ENCODE results near the gene UBR2. TPM values are rescaled to one million over a fixed set of nuclear protein-coding genes. Genes with fewer than 3 reads are reported as not detected.
"Not testable (repeated sequence)": the region's sequence is repeated elsewhere in the genome, so short reads cannot be mapped to it uniquely, and the experiment has no call there.

Gene UBR2
- total and polyA plus RNA-seq, 9 donors: 10.2 to 29.2 (median 23.7) TPM

GRCh38 chr6:42565823-42566613 lies 2.2 kb downstream of the UBR2 start:
- WGBS, 3 donors: 58 to 74% (median 58%) methylated on average over 15 of the region's 15 CpGs
- Histone ChIP-seq H3K27me3 (no peaks in the 10 kb centered on the region), H3K9me3 (no peaks in the 10 kb centered on the region), H3K27ac (peak overlapping the region in 1 of 2 donors; percentile 88), H3K36me3 (no peaks in the 10 kb centered on the region), H3K4me3 (peak overlapping the region; percentile 92), H3K4me1 (ENCODE audit: insufficient read depth) (peaks cover 1% of the 10 kb centered on the region)
- TF ChIP-seq POLR2A (IDR thresholded peaks at IDR 0.05) (no peak), EP300 (IDR thresholded peaks at IDR 0.05) (no peak), CTCF (IDR thresholded peaks at IDR 0.05) (no peak)
- intact Hi-C loops (cut with DNase I): no loop called here
- no peak for DNase-seq

DNA sequence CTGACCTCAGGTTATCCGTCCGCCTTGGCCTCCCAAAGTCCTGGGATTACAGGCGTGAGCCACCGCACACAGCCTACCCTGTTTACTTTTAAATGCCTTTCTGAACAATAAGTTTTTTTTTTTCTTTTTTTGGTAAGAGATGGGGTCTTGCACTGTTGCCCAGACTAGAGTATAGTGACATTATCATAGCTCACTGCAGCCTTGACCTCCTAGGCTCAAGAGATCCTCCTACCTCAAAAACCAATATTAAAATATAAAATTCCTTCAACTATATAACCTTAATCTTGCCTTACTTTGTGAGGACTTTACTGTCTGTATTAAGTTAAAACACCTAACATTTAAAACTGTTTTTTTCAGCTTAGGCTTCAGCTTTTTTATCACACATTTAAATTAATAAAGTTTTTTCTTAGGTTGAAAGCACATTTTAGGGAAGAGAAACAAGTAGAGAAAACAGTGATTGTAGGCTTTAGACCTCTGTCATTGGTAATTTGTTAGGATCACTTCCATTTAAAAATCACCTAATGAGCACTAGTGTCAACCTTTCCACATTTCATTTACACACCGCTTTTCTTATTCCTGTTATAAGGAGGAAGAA lies 2.9 kb downstream of the UBR2 start:
- Histone ChIP-seq H3K27ac (no peak overlapping the region), H3K4me3 (no peak overlapping the region), H3K9me3 (no peaks in the 10 kb centered on the region), H3K27me3 (no peaks in the 10 kb centered on the region), H3K4me1 (ENCODE audit: insufficient read depth) (peaks cover 3% of the 10 kb centered on the region), H3K36me3 (no peaks in the 10 kb centered on the region)
- TF ChIP-seq POLR2A (IDR thresholded peaks at IDR 0.05) (no peak), EP300 (IDR thresholded peaks at IDR 0.05) (no peak), CTCF (IDR thresholded peaks at IDR 0.05) (no peak)
- intact Hi-C loops (cut with DNase I): no loop called here
- WGBS, 3 donors: 80 to 92% (median 83%) methylated on average over 5 of the region's 5 CpGs
- DNase-seq: no peak

GRCh38 chr6:42567237-42567636 lies 3.4 kb downstream of the UBR2 start:
- H3K36me3 ChIP-seq; H3K9me3 ChIP-seq; DNase-seq; H3K4me3 ChIP-seq; H3K27ac ChIP-seq; H3K4me1 ChIP-seq (ENCODE audit: insufficient read depth); H3K27me3 ChIP-seq; intact Hi-C loops (cut with DNase I): not testable (repeated sequence)
- WGBS, 3 donors: 76 to 87% (median 84%) methylated on average over 4 of the region's 4 CpGs

- H3K4me3 ChIP-seq: no peak overlapping the region
- intact Hi-C loops (cut with DNase I): no loop called here
- peaks cover 3% of the 10 kb centered on the region for H3K4me1 ChIP-seq (ENCODE audit: insufficient read depth)
- no peaks in the 10 kb centered on the region for H3K27me3 ChIP-seq
- H3K9me3 ChIP-seq: no peaks in the 10 kb centered on the region
- TF ChIP-seq EP300 (IDR thresholded peaks at IDR 0.05) (no peak), CTCF (IDR thresholded peaks at IDR 0.05) (no peak), POLR2A (IDR thresholded peaks at IDR 0.05) (no peak)
- H3K27ac ChIP-seq: no peak overlapping the region
- H3K36me3 ChIP-seq: no peaks in the 10 kb centered on the region
- DNase-seq: no peak
These were observed 5.5 kb downstream of the UBR2 start for GRCh38 chr6:42569102-42570028.

Data from ovary (tissue), 9 donors.